H54 (cell line): Measurements from ENCODE around the gene FRYL.
"Not testable (repeated sequence)": the region's sequence is repeated elsewhere in the genome, so short reads cannot be mapped to it uniquely, and the experiment has no call there.

Experiments used
- DNase-seq: peaks from one replicate; pipeline ENCODE4 v3.0.0; 2011; ENCODE audit warnings: low spot score, mixed read lengths; ENCODE audit not compliant: insufficient read length
- FAIRE-seq: peaks from 3 replicates; lab custom pipeline; 2011; peaks lifted over from hg19 to GRCh38; lab: Jason Lieb, UNC
- POLR2A ChIP-seq: IDR thresholded peaks from 2 replicates; pipeline ENCODE4 v1.6.1; 2011; ENCODE audit warnings: low read depth, mild to moderate bottlenecking, low read length

Gene FRYL

GRCh38 chr4:48777739-48778138 is 2.3 kb downstream of the FRYL start:
- FAIRE-seq (no peak), DNase-seq (no peak)

GRCh38 chr4:48774760-48775710 is 5.0 kb downstream of the FRYL start:
- no peak for TF ChIP-seq POLR2A
- DNase-seq = no peak
- no peak for FAIRE-seq

More at GRCh38 chr4:48777739-48778138, 2.3 kb downstream of the FRYL start:
- no peak for TF ChIP-seq POLR2A

- no peak for TF ChIP-seq POLR2A
- FAIRE-seq = no peak
Observed at GRCh38 chr4:48772556-48772955, 7.5 kb downstream of the FRYL start.

GRCh38 chr4:48767055-48767929 is 12.8 kb downstream of the FRYL start:
- no peak for FAIRE-seq
- no peak for DNase-seq
- no peak for TF ChIP-seq POLR2A

More at GRCh38 chr4:48772556-48772955, 7.5 kb downstream of the FRYL start:
- DNase-seq = no peak

GRCh38 chr4:48766131-48766792 is 13.8 kb downstream of the FRYL start:
- DNase-seq = no peak
- no peak for FAIRE-seq
- no peak for TF ChIP-seq POLR2A

- no peak for DNase-seq
- TF ChIP-seq POLR2A = no peak
- no peak for FAIRE-seq
Observed at GRCh38 chr4:48762408-48762807, 17.7 kb downstream of the FRYL start.

- no peak for DNase-seq
- TF ChIP-seq POLR2A = no peak
- no peak for FAIRE-seq
Observed at GRCh38 chr4:48761286-48761685, 18.8 kb downstream of the FRYL start.

GRCh38 chr4:48758703-48759102 is 21.4 kb downstream of the FRYL start:
- FAIRE-seq, DNase-seq: not testable (repeated sequence)

GRCh38 chr4:48756689-48757220 is 23.3 kb downstream of the FRYL start:
- DNase-seq (no peak), FAIRE-seq (no peak)
- TF ChIP-seq POLR2A = no peak

GRCh38 chr4:48755281-48755680 is 24.8 kb downstream of the FRYL start:
- FAIRE-seq = no peak
- no peak for TF ChIP-seq POLR2A
- DNase-seq = no peak

GRCh38 chr4:48753159-48753558 is 26.9 kb downstream of the FRYL start:
- FAIRE-seq (no peak), DNase-seq (no peak)
- TF ChIP-seq POLR2A = no peak

- FAIRE-seq = no peak
- no peak for TF ChIP-seq POLR2A
Observed at GRCh38 chr4:48752726-48753125, 27.4 kb downstream of the FRYL start.

GRCh38 chr4:48752246-48752645 is 27.8 kb downstream of the FRYL start:
- TF ChIP-seq POLR2A = no peak
- DNase-seq (no peak), FAIRE-seq (no peak)

More at GRCh38 chr4:48752726-48753125, 27.4 kb downstream of the FRYL start:
- no peak for DNase-seq
